ENCODE results near the gene POC1B. TPM values are rescaled to one million over a fixed set of nuclear protein-coding genes. Genes with fewer than 3 reads are reported as not detected.

POC1B gene
- total RNA-seq, 1 donor from 2014 or later = 15.2 TPM

DNA sequence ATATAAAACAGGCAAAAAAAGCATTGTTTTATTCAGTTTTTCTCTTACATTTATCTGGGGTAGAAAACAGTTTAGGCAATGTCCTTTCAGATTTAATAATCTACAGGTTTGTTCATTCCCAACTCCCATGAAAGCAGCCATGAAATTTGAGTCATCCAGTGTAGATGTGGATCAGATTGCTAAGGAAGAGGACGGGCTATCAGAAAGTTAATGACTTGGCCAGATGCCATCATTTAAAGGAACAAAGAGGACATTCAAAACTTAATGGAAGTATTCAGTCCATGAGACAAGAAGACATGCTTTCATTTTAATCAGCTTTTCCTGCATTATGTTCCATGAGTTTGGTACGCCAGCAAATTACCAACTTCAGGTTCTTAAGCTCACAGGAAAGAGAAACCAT is 31.1 kb upstream of the POC1B start:
- no peaks in the 10 kb centered on the region for H3K36me3 Mint-ChIP-seq (ENCODE audit: low read depth)
- H3K27me3 Mint-ChIP-seq (ENCODE audit: low read depth) = no peaks in the 10 kb centered on the region
- TF ChIP-seq, protein P1, sequence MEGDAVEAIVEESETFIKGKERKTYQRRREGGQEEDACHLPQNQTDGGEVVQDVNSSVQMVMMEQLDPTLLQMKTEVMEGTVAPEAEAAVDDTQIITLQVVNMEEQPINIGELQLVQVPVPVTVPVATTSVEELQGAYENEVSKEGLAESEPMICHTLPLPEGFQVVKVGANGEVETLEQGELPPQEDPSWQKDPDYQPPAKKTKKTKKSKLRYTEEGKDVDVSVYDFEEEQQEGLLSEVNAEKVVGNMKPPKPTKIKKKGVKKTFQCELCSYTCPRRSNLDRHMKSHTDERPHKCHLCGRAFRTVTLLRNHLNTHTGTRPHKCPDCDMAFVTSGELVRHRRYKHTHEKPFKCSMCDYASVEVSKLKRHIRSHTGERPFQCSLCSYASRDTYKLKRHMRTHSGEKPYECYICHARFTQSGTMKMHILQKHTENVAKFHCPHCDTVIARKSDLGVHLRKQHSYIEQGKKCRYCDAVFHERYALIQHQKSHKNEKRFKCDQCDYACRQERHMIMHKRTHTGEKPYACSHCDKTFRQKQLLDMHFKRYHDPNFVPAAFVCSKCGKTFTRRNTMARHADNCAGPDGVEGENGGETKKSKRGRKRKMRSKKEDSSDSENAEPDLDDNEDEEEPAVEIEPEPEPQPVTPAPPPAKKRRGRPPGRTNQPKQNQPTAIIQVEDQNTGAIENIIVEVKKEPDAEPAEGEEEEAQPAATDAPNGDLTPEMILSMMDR (conservative IDR thresholded peaks at IDR 0.05) = no peak
- H3K4me3 Mint-ChIP-seq = no peak overlapping the region
- H3K9me3 Mint-ChIP-seq = peaks cover 8% of the 10 kb centered on the region
- DNase-seq (ENCODE audit: low read depth, low spot score) = no peak
- H3K4me1 Mint-ChIP-seq = peaks cover 4% of the 10 kb centered on the region
- no peak overlapping the region for H3K27ac Mint-ChIP-seq (ENCODE audit: unreplicated experiment)

DNA sequence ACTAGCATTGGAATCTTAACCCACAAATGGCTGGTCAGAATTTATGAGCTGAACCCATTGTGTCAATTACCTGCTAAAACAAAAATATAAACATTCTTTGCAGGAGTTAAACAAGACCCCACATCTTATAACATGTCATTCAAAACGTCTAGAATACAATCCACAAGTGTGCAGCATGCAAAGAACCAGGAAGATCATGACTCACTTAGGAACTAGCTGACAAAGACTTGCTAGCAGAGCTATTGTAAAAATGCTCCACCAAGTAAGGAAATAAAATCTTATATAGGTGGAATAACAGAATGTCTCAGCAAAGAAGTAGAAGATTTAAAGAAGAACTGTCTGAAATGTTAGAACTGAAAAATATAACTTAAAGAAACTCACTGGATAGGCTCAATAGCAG is 26.5 kb upstream of the POC1B start:
- H3K27ac Mint-ChIP-seq (ENCODE audit: unreplicated experiment) = no peak overlapping the region
- peaks cover 4% of the 10 kb centered on the region for H3K4me1 Mint-ChIP-seq
- H3K9me3 Mint-ChIP-seq = peaks cover 7% of the 10 kb centered on the region
- no peaks in the 10 kb centered on the region for H3K36me3 Mint-ChIP-seq (ENCODE audit: low read depth)
- H3K27me3 Mint-ChIP-seq (ENCODE audit: low read depth) = no peaks in the 10 kb centered on the region
- no peak overlapping the region for H3K4me3 Mint-ChIP-seq
- TF ChIP-seq, protein P1 (conservative IDR thresholded peaks at IDR 0.05) = no peak
- no peak for DNase-seq (ENCODE audit: low read depth, low spot score)

DNA sequence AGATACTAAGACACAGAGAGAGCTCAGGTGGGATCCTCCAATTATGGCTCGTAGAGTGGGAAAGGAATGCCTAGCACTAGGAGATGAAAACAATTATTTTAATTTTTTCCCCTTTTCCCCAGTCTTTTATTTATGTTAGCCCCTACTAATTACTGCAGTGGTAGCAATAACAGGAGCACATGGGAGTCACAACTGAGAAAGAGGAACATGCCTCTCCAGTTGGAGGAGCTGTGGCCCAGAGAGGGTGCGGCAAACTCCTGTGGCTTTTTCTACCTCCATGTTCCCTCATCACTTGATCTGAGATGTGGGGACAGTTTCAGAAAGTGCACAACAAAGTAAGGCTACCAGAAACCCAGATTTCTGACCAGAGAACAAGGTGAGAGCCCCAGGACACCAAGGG is 25.9 kb upstream of the POC1B start:
- Mint-ChIP-seq H3K4me3 (no peak overlapping the region), H3K27ac (ENCODE audit: unreplicated experiment) (no peak overlapping the region), H3K9me3 (peaks cover 4% of the 10 kb centered on the region), H3K36me3 (ENCODE audit: low read depth) (no peaks in the 10 kb centered on the region), H3K4me1 (peaks cover under 1% of the 10 kb centered on the region), H3K27me3 (ENCODE audit: low read depth) (no peaks in the 10 kb centered on the region)
- TF ChIP-seq, protein P1 (conservative IDR thresholded peaks at IDR 0.05) = no peak
- no peak for DNase-seq (ENCODE audit: low read depth, low spot score)

DNA sequence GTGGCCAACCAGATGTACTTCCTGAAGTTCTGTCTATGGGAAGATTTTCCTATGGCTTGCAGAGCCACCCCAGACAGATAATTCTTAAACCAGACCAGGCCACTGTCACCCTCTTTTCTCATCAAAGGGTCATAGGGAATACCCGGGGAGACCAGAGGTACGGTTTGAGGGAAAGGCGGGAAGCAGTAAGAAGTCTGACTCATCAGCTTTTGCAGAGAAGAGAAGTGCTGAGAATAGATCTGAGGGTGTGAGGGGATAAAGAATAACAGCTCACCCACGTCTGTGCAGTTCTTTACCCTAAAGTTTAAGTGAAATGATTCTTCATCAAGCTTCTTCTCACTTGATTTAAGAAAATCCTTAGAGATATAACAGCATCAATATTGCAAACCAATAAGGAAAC is 21.3 kb upstream of the POC1B start:
- Mint-ChIP-seq H3K9me3 (no peaks in the 10 kb centered on the region), H3K27me3 (ENCODE audit: low read depth) (no peaks in the 10 kb centered on the region), H3K27ac (ENCODE audit: unreplicated experiment) (no peak overlapping the region), H3K4me3 (no peak overlapping the region), H3K36me3 (ENCODE audit: low read depth) (no peaks in the 10 kb centered on the region), H3K4me1 (peaks cover 24% of the 10 kb centered on the region)
- TF ChIP-seq, protein P1 (conservative IDR thresholded peaks at IDR 0.05) = no peak
- DNase-seq (ENCODE audit: low read depth, low spot score) = no peak

DNA sequence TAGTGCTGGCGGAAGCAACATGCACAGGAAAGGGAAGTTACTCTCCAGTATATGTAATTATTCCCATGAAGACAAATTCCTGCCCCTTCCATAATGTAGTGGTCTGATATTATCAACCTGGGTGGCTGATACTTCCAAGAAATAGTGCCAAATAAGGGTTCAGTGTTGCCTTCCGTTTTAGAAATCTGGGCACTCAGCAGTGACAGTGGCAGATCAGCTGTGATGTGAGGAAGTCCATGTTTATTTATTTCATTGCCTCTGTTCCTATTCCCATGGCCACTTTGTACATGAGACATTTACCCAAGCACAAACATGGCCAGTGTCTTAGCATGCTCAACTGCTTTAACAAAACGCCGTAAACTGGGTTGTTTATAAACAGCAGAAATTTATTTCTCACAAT is 20.3 kb upstream of the POC1B start:
- no peak overlapping the region for H3K4me3 Mint-ChIP-seq
- H3K36me3 Mint-ChIP-seq (ENCODE audit: low read depth) = no peaks in the 10 kb centered on the region
- H3K4me1 Mint-ChIP-seq = peaks cover 26% of the 10 kb centered on the region
- H3K27ac Mint-ChIP-seq (ENCODE audit: unreplicated experiment) = no peak overlapping the region
- no peaks in the 10 kb centered on the region for H3K9me3 Mint-ChIP-seq
- no peak for DNase-seq (ENCODE audit: low read depth, low spot score)
- H3K27me3 Mint-ChIP-seq (ENCODE audit: low read depth) = no peaks in the 10 kb centered on the region
- TF ChIP-seq, protein P1 (conservative IDR thresholded peaks at IDR 0.05) = no peak

DNA sequence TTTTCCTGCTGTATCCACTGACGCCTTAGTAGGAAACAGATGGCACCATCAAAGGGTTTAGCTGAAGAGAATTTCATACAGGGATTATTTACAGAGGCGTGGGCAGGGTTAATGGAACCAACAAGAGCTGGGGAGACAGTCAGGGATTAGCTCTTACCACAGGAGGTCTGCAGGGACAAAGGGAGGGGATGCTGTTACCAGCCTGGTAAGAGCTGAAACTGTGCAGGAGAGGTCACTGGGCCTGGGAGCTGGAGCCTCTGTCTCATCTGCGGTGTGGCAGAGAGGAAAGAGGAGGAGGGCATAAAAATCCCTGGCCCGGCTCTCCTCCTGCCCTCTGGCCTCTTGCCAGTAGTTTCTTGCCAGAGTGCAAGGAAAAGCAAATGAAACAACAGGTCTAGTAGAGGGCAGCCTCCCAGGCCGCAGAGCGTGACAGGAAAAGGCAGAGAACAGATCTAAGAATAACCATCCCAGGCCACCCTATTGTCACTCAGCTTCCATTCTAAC is 18.9 kb upstream of the POC1B start:
- TF ChIP-seq, protein P1 (conservative IDR thresholded peaks at IDR 0.05) = no peak
- H3K27me3 Mint-ChIP-seq (ENCODE audit: low read depth) = no peaks in the 10 kb centered on the region
- H3K4me3 Mint-ChIP-seq = no peak overlapping the region
- H3K4me1 Mint-ChIP-seq = peaks cover 26% of the 10 kb centered on the region
- no peaks in the 10 kb centered on the region for H3K9me3 Mint-ChIP-seq
- no peak overlapping the region for H3K27ac Mint-ChIP-seq (ENCODE audit: unreplicated experiment)
- no peak for DNase-seq (ENCODE audit: low read depth, low spot score)
- no peaks in the 10 kb centered on the region for H3K36me3 Mint-ChIP-seq (ENCODE audit: low read depth)
